ENCODE results near the gene SLC22A13. TPM values are rescaled to one million over a fixed set of nuclear protein-coding genes. Genes with fewer than 3 reads are reported as not detected.

The SLC22A13 gene
- total and polyA plus RNA-seq, 2 experiments from 2014 or later = 0.13 to 0.66 TPM

DNA sequence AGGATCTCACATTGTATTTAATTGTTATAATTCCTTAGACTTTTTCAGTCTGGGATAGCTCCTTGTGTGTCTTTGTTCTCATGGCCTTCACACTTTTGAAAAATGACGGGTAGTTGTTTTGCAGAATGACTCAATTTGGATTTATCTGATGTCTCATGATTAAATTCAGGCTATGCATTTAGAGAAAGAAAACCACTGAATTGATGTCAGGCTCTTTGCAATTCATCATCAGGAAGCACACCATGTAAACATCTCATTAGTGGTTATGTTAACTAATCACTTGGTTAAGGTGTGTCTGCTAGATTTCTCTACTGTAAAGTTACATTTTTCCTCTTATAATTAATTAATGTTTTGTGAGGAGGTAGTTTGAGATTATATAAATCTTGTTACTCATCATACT, 8.0 kb upstream of the SLC22A13 start (continued):
- TF ChIP-seq, protein P1, sequence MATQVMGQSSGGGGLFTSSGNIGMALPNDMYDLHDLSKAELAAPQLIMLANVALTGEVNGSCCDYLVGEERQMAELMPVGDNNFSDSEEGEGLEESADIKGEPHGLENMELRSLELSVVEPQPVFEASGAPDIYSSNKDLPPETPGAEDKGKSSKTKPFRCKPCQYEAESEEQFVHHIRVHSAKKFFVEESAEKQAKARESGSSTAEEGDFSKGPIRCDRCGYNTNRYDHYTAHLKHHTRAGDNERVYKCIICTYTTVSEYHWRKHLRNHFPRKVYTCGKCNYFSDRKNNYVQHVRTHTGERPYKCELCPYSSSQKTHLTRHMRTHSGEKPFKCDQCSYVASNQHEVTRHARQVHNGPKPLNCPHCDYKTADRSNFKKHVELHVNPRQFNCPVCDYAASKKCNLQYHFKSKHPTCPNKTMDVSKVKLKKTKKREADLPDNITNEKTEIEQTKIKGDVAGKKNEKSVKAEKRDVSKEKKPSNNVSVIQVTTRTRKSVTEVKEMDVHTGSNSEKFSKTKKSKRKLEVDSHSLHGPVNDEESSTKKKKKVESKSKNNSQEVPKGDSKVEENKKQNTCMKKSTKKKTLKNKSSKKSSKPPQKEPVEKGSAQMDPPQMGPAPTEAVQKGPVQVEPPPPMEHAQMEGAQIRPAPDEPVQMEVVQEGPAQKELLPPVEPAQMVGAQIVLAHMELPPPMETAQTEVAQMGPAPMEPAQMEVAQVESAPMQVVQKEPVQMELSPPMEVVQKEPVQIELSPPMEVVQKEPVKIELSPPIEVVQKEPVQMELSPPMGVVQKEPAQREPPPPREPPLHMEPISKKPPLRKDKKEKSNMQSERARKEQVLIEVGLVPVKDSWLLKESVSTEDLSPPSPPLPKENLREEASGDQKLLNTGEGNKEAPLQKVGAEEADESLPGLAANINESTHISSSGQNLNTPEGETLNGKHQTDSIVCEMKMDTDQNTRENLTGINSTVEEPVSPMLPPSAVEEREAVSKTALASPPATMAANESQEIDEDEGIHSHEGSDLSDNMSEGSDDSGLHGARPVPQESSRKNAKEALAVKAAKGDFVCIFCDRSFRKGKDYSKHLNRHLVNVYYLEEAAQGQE (IDR thresholded peaks at IDR 0.05; ENCODE audit: unreplicated experiment) = no peak
- TF ChIP-seq EZH2 (IDR thresholded peaks at IDR 0.05; ENCODE audit: low read depth, unreplicated experiment) (no peak), JUNB (IDR thresholded peaks at IDR 0.05; ENCODE audit: unreplicated experiment) (no peak)
- TF ChIP-seq, protein P2, sequence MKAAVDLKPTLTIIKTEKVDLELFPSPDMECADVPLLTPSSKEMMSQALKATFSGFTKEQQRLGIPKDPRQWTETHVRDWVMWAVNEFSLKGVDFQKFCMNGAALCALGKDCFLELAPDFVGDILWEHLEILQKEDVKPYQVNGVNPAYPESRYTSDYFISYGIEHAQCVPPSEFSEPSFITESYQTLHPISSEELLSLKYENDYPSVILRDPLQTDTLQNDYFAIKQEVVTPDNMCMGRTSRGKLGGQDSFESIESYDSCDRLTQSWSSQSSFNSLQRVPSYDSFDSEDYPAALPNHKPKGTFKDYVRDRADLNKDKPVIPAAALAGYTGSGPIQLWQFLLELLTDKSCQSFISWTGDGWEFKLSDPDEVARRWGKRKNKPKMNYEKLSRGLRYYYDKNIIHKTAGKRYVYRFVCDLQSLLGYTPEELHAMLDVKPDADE (IDR thresholded peaks at IDR 0.05) = no peak

- no peak overlapping the region for H3K27ac Mint-ChIP-seq
- TF ChIP-seq NANOG (IDR thresholded peaks at IDR 0.05; ENCODE audit: borderline replicate concordance) = no peak
- TF ChIP-seq ZNF114 (CRISPR knock-in tag; IDR thresholded peaks at IDR 0.05) = no peak
- TF ChIP-seq, protein P1 (IDR thresholded peaks at IDR 0.05; ENCODE audit: unreplicated experiment) = no peak
- TF ChIP-seq ZNF331 (CRISPR knock-in tag; IDR thresholded peaks at IDR 0.05; ENCODE audit: low read depth) = no peak
- no peak for TF ChIP-seq POLR2AphosphoS5 (IDR thresholded peaks at IDR 0.05; ENCODE audit: low read depth)
- TF ChIP-seq, protein P2 (IDR thresholded peaks at IDR 0.05) = no peak
- TF ChIP-seq STAT1 (IDR thresholded peaks at IDR 0.05; ENCODE audit: unreplicated experiment) = no peak
- no peak for TF ChIP-seq CREB1 (CRISPR knock-in tag; IDR thresholded peaks at IDR 0.05; ENCODE audit: low read depth)
- no peak for TF ChIP-seq EZH2 (IDR thresholded peaks at IDR 0.05; ENCODE audit: low read depth, unreplicated experiment)
- TF ChIP-seq CTCF (conservative IDR thresholded peaks at IDR 0.05; ENCODE audit: low read depth in 2 of 2) = no peak
Measured at GRCh38 chr3:38260474-38260873, 5.1 kb upstream of the SLC22A13 start.

More at GRCh38 chr3:38260474-38260873, 5.1 kb upstream of the SLC22A13 start:
- no peak for DNase-seq (ENCODE audit: low spot score)
- Histone ChIP-seq H3K4me1 (ENCODE audit: insufficient read depth) (no peaks in the 10 kb centered on the region), H3K27ac (ENCODE audit: low read depth) (no peak overlapping the region), H3K79me2 (replicated peaks; ENCODE audit: insufficient read depth) (no peaks in the 10 kb centered on the region), H4K20me1 (replicated peaks; ENCODE audit: insufficient read depth) (no peaks in the 10 kb centered on the region), H2AFZ (no peak overlapping the region), H3K27me3 (ENCODE audit: insufficient read depth) (no peaks in the 10 kb centered on the region), H3F3A (replicated peaks; ENCODE audit: low read depth) (no peaks in the 10 kb centered on the region), H3K4me3 (no peak overlapping the region), H3K4me2 (no peak overlapping the region), H3K9me2 (ENCODE audit: insufficient read depth) (no peaks in the 10 kb centered on the region), H3K36me3 (ENCODE audit: insufficient read depth) (no peaks in the 10 kb centered on the region)
- Mint-ChIP-seq H3K27me3 (ENCODE audit: insufficient read depth, low read depth, poor library complexity) (peaks cover 3% of the 10 kb centered on the region), H3K4me1 (peaks cover 17% of the 10 kb centered on the region; the same call in 2 of the 3 replicates), H3K36me3 (ENCODE audit: low read depth) (peaks cover 4% of the 10 kb centered on the region; the same call in 2 of the 3 replicates), H3K9me3 (no peaks in the 10 kb centered on the region), H3K4me3 (no peak overlapping the region)
- no peak for ATAC-seq
